CD4-positive, alpha-beta T cell treated with Interferon gamma for 1 hour (primary cell): ENCODE results near the gene EXOC3.
"Not testable (repeated sequence)": the region's sequence is repeated elsewhere in the genome, so short reads cannot be mapped to it uniquely, and the experiment has no call there.

Experiments used
- DNase-seq: peaks from one replicate; pipeline ENCODE4 v3.0.0-alpha.2; 2020

Gene EXOC3

GRCh38 chr5:507986-508575, 65.1 kb downstream of the EXOC3 start:
- not testable (repeated sequence) for DNase-seq

GRCh38 chr5:509611-510185, 66.7 kb downstream of the EXOC3 start:
- DNase-seq = no peak

- no peak for DNase-seq
Observed at GRCh38 chr5:510521-510920, 67.5 kb downstream of the EXOC3 start.

GRCh38 chr5:511476-511875, 68.5 kb downstream of the EXOC3 start:
- no peak for DNase-seq

GRCh38 chr5:513216-514100, 70.5 kb downstream of the EXOC3 start:
- no peak for DNase-seq

DNA sequence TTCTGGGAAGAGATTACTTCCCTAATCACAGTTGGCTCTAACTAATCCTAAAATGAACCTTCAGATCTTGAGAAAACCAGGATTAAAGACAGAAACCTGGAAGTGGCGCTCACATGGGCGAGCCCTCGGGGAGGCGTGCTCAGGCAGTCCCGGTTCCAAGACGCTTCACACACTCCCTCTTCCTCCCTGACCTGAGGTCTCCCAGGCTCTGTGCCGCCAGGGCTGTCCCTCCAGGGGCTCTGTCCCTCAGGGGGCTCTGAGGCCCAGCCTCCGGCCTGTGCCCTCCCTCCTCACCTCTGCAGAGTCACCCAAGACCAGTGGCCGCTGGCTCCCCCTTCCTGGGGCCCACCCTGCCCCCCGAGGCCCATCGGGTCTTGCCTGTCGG, 71.1 kb downstream of the EXOC3 start:
- no peak for DNase-seq

GRCh38 chr5:514673-515072, 71.7 kb downstream of the EXOC3 start:
- DNase-seq = no peak

GRCh38 chr5:515273-515836, 72.4 kb downstream of the EXOC3 start:
- no peak for DNase-seq

DNA sequence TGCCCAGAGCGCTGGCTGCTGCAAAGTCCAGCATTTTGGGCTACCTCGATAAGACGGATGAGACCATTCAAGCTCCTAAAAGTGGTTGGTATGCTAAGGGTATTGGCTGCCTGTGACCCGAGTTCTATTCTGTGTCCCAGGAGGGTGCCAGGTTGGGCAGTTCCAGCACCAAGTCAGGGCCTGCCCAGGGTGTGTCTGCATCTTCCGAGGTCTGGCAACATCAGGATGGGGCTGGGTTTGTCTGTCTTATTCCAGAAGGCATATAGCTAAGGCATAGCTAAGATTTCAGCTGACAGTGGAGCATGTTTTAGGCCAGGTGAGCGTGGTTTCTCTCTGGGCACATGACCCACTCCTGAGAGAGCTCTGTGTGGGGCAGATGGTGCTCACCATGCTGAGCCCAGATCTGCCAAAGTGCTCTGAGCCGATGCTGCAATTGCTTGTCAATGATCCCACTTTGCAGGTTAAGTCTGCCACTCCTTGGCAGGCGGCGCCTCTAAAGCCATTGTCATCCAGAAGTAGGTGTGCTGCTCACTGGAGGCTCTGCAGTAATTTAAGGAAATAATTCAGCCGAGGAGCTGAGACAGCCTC, 73.5 kb downstream of the EXOC3 start:
- no peak for DNase-seq
